HuH-7 (cell line): ENCODE measurements around the gene MUC2.

Experiments used
- DNase-seq: peaks from one replicate; pipeline ENCODE4 v3.0.0; 2011; ENCODE audit warnings: low spot score

The MUC2 gene

DNA sequence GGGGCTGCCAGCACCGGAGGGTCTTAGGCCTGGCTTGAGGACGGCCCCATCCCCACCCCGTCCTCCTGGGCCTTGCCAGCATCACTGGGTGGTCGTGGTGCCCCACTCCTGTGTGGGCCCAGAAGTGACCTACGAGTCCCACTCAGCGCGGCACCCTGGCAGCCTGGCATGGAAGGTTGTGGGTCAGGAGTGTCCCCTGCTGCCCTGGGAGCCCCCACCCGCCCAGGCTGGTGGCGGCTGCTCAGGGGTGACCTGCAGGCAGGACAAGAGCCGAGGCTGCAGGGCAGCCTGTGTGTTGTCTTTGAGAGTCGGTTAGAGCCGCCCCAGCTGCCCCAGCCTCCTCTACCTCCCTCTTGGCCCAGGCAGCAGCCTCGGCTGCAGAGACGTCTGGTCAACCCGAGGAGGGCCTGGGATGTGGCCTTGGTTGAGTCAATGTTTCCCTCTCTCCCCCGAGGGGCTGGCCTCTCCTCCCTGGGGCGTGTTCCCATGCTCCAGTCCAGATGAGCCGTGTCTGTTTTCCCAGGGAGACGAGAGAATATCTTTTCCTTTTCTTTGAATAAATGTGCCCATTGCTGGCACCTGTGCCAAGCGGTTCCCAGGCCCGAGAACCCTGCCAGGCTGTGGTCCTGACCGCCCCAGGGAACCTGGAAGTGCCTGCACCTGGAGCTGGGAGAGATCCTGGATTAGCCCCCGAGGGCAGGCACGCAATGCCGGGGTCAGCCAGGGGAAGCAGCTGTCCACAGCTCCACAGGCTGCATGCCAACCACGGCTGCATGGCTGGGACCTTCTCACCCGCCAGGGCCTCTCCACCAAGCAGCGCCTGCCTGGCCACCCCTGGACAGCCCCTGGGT, 47.4 kb downstream of the MUC2 start:
- DNase-seq, result no peak

DNA sequence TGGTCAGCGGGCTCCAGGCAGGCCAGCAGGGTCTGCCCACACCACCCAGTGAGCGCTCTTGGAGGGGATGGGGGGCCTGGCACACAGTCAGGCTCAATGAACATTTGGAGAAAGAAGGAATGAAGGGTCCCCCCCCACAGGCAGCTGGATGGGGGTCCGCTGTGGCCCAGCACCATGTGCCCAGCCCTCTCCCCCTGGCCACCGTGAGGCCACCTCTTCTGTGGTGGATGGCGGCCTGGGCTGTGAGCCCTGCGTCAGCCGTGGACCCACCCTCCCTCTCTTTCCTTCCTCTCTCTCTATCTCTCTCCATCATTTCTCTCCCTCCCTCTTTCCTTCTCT, 48.0 kb downstream of the MUC2 start:
- no peak for DNase-seq

DNA sequence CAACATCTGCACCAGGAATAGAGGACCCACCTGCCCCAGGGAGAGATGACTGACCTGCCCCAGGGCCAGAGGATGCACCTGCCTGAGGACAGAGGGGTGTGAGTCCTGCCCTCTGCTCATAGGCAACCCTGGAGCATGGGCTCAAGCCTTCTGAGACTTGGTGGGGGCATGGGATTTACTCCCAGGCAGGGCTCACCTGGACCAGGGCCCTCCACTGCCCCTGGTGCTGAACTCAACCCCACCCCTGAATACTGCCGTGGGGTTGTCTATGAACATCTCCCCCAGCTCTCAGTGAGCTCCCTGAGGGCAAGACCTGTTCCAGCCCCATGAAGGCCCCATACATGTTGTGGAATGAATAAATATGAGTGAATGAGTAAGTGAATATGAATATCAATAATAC, 49.3 kb downstream of the MUC2 start:
- no peak for DNase-seq
